IPS DF 4.7 (cell line): ENCODE results near the gene ADRM1.

Experiments used
- DNase-seq: peaks from one replicate; pipeline ENCODE4 v3.0.0-alpha.2; 2013; ENCODE audit warnings: low spot score; ENCODE audit errors: extremely low read depth

ADRM1 gene

DNA sequence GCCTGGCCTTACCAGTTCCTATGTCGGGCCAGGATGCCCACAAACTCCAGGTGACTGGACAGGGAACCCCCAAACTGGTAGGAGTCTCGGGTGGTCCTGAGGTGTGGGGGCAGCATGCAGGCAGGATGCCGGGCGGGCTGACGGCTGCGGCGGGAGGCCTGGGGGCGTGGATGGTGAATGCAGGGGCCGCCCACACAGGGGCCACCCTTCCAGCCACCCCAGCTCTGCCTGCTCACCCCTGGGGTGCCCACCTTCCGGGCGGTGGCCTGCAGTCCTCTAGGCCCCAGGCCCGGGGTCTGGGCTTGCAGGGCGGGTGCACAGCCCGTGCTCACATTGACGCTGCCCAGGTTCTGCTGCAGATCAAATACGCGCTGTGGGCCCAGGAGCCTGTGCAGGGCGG is 8.4 kb downstream of the ADRM1 start:
- no peak for DNase-seq

DNA sequence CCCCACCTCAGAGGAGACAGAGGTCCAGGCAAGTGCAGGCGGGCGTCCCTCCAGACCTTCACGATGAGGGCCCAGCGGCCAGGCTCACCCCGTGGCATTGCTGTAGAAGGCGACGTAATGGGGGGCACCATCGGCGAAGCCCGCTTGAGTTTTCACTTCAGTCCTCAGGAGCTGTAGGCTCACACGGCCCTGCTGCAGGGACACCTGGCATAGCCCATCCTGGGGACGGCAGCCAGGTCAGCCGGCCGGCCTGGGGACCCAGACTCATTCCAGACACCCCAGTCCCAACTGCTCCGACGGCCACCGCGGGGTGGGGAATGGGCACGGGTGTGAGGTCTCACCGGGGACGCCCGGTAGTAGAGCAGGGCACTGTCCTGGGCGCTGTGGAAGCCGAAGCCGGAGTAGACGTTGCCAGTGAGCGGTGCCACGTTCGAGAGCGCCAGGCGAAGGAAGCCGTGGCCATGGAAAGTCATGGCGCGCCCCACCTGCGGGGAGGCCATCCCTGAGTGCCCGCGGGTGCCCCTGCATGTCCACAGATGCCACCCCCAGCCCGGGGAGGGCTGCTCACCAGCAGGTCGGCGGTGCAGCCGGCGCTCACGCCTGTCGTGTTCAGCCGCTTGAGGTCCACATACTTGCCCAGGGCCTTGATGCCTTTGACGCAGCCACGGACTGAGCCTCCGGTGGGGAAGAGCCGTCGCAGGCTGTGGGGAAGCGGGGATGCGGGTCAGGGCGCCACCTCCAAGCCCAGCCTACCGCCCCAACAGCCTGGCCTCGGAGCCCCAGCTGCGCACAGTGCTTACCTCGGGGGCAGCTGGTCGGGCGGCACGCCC is 9.2 kb downstream of the ADRM1 start:
- DNase-seq = no peak

DNA sequence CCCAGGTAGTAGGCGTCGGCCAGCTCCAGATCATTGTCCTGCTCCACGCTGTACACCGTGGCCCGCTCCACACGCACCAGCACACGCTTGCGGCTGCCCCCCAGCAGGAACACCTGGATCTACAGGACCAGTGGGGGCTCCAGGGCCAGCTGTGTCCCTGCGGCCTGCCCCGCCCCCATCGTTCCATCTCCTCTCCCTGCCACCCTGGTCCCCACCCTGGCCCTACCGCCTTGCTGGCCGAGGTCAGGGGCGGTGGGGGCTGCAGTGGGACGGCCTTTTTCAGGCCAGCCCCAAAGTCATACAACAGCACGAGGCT is 9.8 kb downstream of the ADRM1 start:
- DNase-seq = no peak

DNA sequence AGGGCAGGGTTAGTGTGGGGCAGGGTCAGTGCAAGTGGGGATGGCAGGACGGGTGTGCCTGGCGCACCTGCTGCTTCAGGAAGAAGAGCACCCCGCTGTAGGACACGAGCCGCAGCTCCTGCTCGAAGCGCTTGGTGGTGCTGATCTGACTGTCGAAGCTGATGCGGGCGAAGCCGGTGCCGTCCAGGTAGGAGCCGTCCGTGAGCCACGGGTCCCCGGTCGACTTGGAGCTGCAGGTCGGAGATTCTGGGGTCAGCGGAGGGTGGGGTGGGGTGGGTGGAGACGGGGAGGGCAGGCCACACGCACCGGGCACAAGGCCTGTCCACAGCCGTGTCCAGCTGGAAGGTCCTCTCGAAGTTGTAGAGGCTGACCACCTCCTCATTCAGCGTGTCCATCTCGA is 10.2 kb downstream of the ADRM1 start:
- DNase-seq = no peak

DNA sequence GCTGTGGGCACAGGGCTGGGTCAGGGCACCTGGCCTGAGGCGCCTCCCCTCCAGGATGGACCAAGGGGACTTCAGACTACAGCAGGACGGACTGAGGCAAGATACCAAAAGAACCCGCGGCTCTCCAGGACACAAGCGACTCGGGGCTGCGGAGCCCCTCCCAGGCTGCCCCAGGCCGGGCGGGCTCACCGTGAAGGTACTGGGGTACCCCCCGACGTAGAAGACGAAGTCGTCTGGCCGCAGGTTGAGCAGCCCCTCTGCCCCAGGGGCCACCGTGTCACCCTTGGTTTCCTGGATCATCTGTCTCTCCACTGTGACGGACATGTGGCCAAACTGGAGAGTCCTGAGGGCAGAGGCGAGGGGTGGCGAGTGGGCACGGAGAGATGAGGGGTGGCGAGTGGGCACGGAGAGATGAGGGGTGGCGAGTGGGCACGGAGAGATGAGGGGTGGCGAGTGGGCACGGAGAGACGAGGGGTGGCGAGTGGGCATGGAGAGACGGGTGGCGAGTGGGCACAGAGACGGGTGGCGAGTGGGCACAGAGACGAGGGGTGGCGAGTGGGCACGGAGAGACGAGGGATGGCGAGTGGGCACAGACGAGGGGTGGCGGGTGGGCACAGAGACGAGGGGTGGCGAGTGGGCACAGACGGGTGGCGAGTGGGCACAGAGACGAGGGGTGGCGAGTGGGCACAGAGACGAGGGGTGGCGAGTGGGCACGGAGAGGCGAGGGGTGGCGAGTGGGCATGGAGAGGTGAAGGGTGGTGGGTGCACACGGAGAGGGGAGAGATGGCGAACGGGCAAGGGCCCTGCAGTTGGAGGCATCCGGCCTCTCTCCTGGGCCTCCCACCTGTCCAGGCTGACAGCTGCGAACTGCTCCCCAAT is 10.9 kb downstream of the ADRM1 start:
- DNase-seq = no peak

DNA sequence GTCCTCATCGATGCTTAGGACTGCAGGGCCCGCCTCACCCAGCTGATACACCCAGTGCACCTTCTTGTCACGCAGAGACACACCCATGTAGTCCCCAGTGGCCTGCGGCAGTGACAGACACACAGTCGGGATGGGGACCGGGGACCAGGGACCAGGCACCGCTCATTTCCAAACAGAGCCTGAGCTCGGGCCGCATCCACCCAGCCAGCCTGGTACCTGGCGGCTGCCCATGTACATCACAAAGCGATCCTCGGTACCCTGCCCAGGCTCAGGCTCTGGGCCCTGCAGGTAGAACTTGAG is 11.5 kb downstream of the ADRM1 start:
- no peak for DNase-seq

DNA sequence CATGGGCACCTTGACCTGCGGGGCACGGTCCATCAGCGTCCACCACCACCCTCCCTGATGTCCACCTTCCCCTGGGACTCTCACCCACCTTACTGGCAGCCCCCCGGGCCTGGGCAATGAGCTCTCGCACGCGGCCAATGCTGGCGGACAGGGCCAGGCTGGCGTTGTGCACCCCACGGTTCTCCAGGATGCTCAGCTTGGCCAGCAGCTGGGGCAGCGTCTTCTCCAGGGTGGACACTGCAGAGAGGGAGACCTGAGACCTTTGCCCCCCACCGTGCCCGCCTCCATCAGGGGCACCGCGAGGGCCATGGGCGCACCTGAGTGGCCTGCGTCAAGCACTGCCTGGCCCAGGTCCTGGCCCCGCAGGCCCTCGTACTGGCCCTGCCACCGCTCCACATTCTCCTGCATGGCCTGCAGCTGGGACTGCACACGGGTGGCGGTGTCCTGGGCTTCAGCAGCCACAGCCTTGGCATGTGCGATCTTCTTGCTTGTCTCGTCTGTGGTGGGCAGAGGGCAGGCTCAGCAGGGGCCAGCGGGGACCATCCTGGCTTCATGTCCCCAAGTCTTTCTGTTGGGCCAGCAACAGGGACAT is 12.0 kb downstream of the ADRM1 start:
- no peak for DNase-seq

DNA sequence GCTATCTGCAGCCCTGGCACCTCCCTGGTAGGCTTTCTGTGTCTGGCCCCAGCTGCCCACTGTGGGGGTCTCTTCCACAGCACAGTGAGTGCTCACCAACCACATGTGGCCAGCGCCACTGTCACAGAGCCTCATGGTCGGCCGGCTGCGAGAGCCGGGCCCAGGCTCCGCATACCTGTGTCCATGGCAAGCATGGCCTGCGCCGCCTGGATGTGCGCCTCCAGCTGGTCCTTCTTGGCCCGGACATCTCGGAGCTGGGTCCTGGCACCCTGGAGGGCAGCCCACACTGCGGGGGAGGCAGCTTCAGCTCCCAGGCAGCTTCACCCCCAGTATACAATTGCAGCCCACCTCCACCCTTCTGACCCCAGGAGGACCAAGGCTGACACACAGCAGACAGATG is 13.0 kb downstream of the ADRM1 start:
- no peak for DNase-seq

DNA sequence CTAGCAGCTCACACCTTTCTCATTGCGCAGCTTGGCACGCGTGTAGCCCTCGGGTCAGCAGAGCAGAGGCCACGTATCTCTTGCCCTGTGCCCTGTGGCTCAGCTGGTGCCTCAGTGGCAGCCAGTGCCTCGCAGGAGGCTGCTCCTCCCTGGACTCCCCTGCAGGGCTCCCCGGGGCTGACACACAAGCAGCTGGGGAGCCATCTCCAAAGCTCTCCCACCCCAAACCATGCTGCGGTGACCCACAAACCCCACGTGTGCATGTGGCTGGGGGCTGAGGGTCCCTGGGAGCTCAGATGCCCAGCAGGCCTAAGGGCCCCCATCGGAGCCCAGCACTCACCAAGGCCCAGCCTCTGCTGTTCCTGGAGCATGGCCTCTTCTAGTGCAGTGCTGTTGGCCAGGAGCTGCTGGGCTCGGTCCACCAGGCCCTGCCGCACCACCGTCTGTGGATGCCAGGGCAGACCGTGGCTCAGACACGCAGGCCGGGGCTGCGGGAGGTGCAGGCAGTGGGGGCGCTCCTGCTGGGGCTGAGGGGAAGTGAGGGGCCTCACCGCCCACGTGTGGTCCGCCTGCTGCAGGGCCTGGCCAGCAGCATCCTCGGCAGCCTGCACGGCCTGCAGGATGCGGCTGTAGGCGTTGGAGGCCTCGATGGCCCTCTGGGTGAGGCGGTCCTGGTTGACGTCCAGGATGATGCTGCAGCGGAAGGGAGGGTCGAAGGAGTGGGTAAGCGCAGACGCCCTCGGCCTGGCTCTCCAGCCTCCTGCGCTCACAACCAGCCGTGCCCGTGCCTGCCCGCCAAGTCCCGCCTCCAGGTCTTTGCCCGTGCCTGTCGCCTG is 13.8 kb downstream of the ADRM1 start:
- no peak for DNase-seq

DNA sequence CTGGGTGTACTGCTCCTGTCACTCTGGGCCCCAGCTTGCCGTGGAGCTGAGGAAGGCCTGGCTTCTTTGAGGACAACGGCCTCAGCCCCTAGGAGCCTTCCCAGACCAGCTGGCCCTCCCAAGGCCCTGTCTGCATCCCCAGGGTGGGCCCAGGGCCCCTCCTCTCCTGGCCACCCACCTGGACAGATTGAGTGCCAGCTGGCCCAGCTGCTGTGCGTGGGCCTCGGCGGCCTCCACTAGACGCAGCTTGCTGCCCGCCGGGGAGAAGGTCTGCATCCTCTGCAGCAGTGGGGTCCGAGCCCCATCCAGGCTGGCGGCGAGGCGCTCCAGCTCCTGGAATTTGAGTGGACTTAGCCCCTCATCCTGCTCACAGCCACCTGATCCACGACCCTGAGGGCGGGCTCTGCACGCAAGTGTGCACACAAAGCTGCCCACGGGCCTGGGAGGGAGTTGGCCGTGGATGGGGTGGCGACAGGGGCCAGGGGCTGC is 14.4 kb downstream of the ADRM1 start:
- DNase-seq = no peak

DNA sequence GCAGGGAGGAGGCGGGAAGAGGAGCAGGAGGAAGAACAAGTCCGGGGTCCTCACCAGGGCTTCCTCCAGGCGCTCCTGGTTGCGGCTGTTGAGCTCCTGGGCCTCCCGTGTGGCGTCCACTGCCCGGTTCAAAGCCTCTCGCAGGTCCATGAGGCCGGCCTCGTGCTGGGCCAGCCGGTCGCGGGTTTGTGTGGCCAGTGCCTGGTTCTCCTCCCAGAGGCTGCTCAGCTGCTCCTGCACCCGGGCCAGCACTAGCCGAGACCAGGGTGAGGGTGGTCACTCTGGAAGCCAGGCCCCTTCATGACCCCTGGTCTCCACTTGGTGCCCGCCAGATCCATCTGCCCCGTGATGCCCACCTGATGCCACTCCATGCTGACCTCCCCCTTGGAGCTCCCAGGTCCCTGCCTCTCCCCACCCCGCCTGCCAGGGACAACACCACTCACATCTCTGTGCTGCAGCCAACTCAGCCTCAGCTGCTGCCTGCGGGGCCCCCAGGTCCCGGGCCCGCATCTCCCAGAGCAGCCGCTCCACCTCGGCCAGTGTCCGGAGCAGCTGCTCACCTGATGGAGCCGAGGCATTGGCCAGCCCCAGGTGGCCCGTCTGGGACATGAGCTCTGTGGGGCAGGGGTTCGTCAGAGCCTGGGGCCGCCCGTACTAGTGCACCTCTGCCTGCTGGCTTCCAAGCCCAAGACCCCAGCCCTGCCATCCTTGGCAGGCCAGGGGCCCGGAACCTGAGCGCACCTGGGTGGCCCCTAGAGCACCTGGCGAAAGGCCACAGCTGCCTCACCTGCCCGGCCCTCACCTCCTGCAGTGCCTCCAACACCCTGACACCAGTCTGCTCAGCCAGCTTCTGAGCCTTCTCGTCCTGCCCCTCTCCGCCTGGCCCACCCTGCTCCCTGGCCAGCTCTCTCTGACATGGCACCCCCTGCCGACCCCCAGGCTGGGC is 15.9 kb downstream of the ADRM1 start:
- no peak for DNase-seq

DNA sequence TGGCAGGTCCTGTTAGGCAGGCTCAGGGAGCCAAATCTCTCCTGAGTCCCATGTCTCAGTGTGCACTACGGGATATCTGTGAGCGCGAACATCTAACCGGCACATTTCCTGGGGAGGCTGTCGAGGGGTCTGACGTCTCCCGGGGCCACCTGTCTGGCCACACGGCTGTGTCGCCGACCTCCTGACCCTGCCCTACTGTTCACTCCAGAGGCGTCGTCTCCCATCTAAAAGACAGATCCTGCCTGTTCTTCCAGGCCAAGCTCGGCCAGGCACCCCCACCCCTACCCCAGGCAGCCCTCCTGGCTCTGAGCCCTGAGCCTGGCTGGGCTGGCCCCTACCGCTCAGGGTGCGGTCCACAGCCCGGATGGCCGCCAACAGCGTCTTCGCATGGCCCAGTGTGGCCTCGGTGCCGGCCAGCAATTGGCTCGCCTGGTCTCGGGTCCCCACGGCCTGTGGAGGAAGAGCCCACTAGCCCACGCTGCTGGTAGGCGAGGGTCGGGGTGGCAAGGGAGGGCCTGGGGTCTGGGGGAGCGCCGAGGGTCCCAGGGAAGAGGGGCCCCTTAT is 16.6 kb downstream of the ADRM1 start:
- DNase-seq = no peak

DNA sequence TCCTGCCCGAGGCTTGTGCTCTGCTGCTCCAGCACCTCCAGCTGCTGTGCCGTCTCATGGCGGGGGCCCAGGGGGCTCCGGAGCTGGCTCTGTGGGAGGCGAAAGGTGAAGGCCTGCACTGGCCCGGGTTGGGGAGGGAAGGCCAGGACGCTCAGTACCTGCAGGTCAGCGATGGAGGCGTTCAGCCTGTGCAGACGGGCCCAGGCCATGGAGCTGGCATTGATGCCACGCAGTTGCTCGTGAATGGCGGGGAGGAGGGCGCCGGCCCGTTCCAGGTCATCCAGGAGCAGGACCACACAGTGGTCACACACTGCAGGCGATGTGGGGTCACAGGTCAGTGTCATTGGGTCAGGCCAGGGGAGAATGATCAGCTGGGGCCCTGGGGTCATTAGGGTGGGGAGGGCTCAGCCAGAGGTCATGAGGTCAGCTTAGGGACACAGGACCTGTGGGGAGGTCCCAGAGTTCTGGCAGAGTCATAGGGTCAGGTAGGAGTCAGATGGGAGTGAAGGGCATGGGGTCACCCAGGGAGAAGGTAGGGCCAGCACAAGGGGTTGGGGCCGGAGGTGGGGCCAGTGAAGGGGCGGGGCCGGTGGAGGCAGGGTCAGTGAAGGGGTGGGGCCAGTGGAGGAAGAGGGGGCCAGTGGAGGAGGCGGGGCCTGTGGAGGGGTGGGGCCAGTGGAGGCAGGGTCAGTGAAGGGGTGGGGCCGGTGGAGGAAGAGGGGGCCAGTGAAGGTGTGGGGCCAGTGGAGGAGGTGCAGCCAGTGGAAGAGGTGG is 18.0 kb downstream of the ADRM1 start:
- no peak for DNase-seq

DNA sequence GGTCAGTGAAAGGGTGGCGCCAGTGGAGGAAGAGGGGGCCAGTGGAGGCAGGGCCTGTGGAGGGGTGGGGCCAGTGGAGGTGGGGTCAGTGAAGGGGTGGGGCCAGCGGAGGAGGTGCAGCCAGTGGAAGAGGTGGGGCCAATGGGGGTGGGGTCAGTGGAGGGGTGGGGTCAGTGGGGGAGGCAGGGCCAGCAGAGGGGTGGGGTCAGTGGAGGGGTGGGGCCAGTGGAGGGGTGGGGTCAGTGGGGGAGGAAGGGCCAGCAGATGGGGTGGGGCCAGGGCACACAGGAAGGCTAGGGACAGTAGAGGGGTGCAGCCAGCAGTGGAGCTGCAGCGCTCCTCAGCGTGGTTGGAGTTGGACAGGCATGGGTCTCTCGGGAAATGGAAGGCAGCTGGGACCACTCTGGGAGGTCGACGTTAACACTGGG is 18.7 kb downstream of the ADRM1 start:
- DNase-seq = no peak

DNA sequence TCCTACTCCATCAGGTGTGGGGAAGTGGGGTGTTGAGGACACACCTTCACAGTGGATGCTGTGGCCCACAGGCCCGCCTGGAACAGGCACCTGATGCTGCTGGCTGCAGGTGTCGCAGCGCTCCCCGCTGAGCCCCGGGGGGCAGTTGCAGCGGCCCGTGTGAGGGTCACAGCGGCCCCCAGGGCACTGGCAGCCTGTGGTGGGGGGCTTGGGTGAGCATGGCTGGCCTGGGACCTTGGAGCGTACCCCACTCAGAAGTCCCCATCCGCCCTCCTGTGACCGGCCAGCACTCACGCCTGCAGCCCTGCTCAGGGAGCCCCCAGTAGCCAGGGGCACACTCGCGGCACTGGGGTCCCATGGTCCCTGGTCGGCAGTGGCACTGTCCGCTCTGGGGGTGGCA is 19.2 kb downstream of the ADRM1 start:
- no peak for DNase-seq

DNA sequence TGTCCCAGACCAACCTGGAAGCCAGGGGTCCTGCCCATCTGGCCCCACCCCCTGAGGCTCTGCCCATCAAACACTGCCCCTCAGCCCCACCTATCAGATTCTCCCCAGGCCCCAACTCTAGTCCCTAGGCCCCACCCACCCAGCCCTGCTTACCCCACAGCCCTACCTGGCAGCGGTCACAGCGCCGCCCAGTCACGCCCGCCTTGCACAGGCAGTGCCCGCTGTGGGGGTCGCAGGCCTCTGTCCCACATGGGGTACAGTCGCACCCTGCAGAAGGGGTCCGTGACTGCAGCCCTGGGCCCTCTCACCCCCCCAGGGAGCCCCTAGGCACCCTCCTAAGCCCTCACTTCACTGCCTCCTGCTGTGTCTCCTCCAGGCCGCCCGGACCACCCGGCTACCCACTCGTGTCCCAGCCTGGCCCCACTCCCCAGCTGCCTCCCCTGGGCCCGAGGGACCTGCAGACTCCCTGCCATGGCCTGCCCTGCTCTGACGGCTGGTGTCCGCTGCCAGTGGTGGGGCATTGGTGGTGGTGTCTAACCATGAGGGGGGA is 19.8 kb downstream of the ADRM1 start:
- no peak for DNase-seq

DNA sequence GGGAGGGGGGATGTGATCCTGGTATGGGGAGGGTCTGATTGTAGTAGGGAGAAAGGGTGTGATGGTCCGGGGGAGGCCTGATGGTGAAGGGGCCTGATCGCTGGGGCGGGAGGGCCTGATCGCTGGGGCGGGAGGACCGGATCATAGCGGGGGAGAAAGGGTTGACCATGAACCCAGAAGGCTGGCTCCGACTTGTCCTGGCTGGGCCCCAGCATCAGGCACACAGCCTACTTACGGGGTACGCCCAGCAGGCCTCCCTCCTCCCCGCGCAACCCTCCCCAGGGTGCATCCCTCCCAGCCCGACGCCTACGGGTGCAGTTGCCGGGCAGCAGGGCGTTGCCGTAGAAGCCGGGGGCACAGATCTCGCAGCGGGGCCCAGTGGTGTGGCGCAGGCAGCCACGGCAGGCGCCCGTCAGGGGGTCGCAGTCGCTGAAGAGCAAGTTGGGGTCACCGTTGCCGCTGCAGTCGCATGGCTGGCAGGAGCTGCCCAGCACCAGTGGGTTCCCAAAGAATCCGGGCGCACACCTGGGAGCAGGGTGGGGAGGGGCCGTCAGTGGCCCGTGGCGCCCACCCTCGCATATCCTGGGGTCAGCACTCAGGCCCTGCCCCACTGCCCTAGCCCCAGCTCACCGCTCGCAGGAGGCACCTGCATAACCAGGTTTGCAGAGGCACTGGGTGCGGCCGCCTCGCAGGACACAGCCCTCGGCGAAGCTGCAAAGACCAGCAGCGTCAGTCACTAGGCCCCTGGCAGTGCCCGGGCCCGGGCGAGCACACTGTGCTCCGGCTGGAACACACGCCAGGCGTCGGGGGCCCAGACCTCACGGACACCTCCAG is 20.6 kb downstream of the ADRM1 start:
- no peak for DNase-seq
